K562 (cell line): Measurements from ENCODE around the gene UBXN11. TPM values are rescaled to one million over a fixed set of nuclear protein-coding genes. Genes with fewer than 3 reads are reported as not detected.

Source experiments
- BCL6 ChIP-seq: fragments of 250-450 bp; sonication (Bioruptor Pico); IDR thresholded peaks from 2 replicates; pipeline ENCODE4 v1.4.0; 2020
- BHLHE40 ChIP-seq: IDR thresholded peaks from 2 replicates; pipeline ENCODE4 v1.6.1; 2011; ENCODE audit warnings: low read length, improper control_type of control experiment
- ETV1 ChIP-seq: fragments of 450-650 bp; conservative IDR thresholded peaks from 2 replicates; pipeline ENCODE4 v1.6.1; 2016; ENCODE audit warnings: missing genetic modification characterization, control low read depth, low read depth, missing compliant biosample characterization
- EWSR1 ChIP-seq: fragments of 450-650 bp; IDR thresholded peaks from 2 replicates; pipeline ENCODE4 v1.6.1; 2018; ENCODE audit warnings: borderline replicate concordance, mild to moderate bottlenecking, low read depth, moderate library complexity; ENCODE audit not compliant: partially characterized antibody
- GABPB1 ChIP-seq: sonication (generic); formaldehyde crosslinking; IDR thresholded peaks from 2 replicates; pipeline ENCODE4 v1.8.0; 2022; ENCODE audit warnings: mild to moderate bottlenecking, missing genetic modification reagents
- HLTF ChIP-seq: fragments of 450-650 bp; IDR thresholded peaks from 2 replicates; pipeline ENCODE4 v1.6.1; 2016
- NR2C1 ChIP-seq, 2 experiments: fragments of 450-650 bp; IDR thresholded peaks; 2 replicates each; pipeline ENCODE4 v1.6.1; 2017; ENCODE audit warnings: mild to moderate bottlenecking in 2 of 2, antibody characterized with exemption in 1 of 2, inconsistent platforms in 1 of 2, missing compliant biosample characterization in 1 of 2, missing genetic modification characterization in 1 of 2
- POLR2B ChIP-seq: fragments of 450-650 bp; IDR thresholded peaks from 2 replicates; pipeline ENCODE4 v1.6.1; 2018; ENCODE audit warnings: low read depth; ENCODE audit not compliant: partially characterized antibody
- TAF9B ChIP-seq: fragments of 450-650 bp; IDR thresholded peaks from 2 replicates; pipeline ENCODE4 v1.6.1; 2018; ENCODE audit warnings: mild to moderate bottlenecking; ENCODE audit not compliant: partially characterized antibody
- TBP ChIP-seq: optimal IDR thresholded peaks from 2 replicates; pipeline ENCODE3; 2011; ENCODE audit warnings: low read depth, low read length, improper control_type of control experiment
- ZNF146 ChIP-seq: IDR thresholded peaks from one replicate; pipeline ENCODE4 v1.6.1; 2018; ENCODE audit warnings: missing compliant biosample characterization; ENCODE audit not compliant: unreplicated experiment
- polyA plus RNA-seq, 8 experiments: library from polyadenylated mRNA; depleted of rRNA in 4 of 8; stranded (reverse) in 5 of 8; unstranded in 3 of 8; fragments of >200 nt; fragmentation: Nextera tagmentation in 2 of 8; fragmentation: Illumina TruSeq in 1 of 8; extraction: Ambion mirVana in 2 of 8; extraction: Trizol in 1 of 8; gene quantifications; 2 replicates each; pipeline versions ENCODE4 v1.2.1 to v1.2.3, GENCODE V29; 2011 to 2014; ENCODE audit warnings: inconsistent platforms in 1 of 8, missing spikeins in 1 of 8
- total RNA-seq, 7 experiments: library from RNA; depleted of rRNA in 6 of 7; stranded (reverse); fragments of >200 nt in 6 of 7; fragmentation: Illumina TruSeq in 2 of 7; extraction: Trizol in 2 of 7; gene quantifications; 2 replicates each; pipeline versions ENCODE4 v1.2.1 to v1.2.3, GENCODE V29; 2011 to 2021; ENCODE audit warnings: low replicate concordance in 1 of 7
- TF ChIP-seq, protein P1 (sequence below): fragments of 150-350 bp; conservative IDR thresholded peaks from 2 replicates; pipeline ENCODE4 v1.6.1; 2014; ENCODE audit warnings: low read length
- TF ChIP-seq, protein P2 (sequence below): fragments of 450-650 bp; IDR thresholded peaks from 2 replicates; pipeline ENCODE4 v1.6.1; 2016; ENCODE audit warnings: mild to moderate bottlenecking
- TF ChIP-seq, protein P3 (sequence below): fragments of 250-450 bp; sonication (Bioruptor Pico); IDR thresholded peaks from 2 replicates; pipeline ENCODE4 v1.4.0; 2020; ENCODE audit warnings: mild to moderate bottlenecking, moderate library complexity
- TF ChIP-seq, protein P4 (sequence below): sonication (generic); formaldehyde crosslinking; IDR thresholded peaks from 2 replicates; pipeline ENCODE4 v1.8.0; 2022; ENCODE audit warnings: mild to moderate bottlenecking, missing genetic modification reagents
- TF ChIP-seq, protein P5 (sequence below): fragments of 250-450 bp; sonication (Bioruptor Pico); IDR thresholded peaks from 2 replicates; pipeline ENCODE4 v1.5.0; 2021; ENCODE audit warnings: mild to moderate bottlenecking, moderate library complexity

UBXN11 gene
- total and polyA plus RNA-seq, 9 of the 15 experiments (the other 6 are each of a cell fraction or from before 2014, with no cell fraction given): 0.48 to 34.3 (median 11.3) TPM

DNA sequence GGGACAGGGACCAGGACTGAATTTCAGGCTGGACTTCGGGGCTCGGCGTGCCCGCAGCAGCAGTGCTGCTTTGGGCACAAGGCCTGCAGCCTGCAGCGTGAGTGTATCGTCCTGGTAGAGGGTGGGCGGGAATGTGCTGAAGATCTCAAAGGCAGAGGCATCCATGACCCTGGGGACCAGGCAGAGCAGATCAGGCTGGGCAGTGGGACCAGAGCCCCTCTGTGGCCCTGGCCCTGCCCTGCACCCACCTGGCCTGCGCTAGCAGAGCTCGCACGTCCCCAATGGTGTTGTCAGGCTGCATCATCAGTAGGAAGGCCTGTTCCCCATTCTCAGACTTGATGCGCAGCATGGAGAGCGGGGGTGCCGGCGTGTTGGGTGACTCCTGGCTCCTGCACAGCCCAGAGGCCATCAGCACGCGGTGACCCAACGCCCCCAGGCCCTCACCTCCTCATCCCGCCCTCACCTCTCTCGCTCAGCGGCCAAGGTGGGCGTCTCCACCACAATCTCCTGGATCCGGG lies 24.0 kb downstream of the UBXN11 start (continued):
- TF ChIP-seq, protein P1, sequence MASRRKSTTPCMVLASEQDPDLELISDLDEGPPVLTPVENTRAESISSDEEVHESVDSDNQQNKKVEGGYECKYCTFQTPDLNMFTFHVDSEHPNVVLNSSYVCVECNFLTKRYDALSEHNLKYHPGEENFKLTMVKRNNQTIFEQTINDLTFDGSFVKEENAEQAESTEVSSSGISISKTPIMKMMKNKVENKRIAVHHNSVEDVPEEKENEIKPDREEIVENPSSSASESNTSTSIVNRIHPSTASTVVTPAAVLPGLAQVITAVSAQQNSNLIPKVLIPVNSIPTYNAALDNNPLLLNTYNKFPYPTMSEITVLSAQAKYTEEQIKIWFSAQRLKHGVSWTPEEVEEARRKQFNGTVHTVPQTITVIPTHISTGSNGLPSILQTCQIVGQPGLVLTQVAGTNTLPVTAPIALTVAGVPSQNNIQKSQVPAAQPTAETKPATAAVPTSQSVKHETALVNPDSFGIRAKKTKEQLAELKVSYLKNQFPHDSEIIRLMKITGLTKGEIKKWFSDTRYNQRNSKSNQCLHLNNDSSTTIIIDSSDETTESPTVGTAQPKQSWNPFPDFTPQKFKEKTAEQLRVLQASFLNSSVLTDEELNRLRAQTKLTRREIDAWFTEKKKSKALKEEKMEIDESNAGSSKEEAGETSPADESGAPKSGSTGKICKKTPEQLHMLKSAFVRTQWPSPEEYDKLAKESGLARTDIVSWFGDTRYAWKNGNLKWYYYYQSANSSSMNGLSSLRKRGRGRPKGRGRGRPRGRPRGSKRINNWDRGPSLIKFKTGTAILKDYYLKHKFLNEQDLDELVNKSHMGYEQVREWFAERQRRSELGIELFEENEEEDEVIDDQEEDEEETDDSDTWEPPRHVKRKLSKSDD: no peak
- TF ChIP-seq GABPB1 (no peak), POLR2B (no peak), TAF9B (no peak), BHLHE40 (no peak), HLTF (no peak), BCL6 (CRISPR knock-in tag) (no peak), ETV1 (tag) (no peak), EWSR1 (no peak), ZNF146 (CRISPR knock-in tag) (no peak), TBP (no peak), NR2C1 (IDR thresholded peaks at IDR 0.05) (no peak), NR2C1 (tag; IDR thresholded peaks at IDR 0.05) (no peak)
- TF ChIP-seq, protein P2, sequence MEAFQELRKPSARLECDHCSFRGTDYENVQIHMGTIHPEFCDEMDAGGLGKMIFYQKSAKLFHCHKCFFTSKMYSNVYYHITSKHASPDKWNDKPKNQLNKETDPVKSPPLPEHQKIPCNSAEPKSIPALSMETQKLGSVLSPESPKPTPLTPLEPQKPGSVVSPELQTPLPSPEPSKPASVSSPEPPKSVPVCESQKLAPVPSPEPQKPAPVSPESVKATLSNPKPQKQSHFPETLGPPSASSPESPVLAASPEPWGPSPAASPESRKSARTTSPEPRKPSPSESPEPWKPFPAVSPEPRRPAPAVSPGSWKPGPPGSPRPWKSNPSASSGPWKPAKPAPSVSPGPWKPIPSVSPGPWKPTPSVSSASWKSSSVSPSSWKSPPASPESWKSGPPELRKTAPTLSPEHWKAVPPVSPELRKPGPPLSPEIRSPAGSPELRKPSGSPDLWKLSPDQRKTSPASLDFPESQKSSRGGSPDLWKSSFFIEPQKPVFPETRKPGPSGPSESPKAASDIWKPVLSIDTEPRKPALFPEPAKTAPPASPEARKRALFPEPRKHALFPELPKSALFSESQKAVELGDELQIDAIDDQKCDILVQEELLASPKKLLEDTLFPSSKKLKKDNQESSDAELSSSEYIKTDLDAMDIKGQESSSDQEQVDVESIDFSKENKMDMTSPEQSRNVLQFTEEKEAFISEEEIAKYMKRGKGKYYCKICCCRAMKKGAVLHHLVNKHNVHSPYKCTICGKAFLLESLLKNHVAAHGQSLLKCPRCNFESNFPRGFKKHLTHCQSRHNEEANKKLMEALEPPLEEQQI: no peak
- TF ChIP-seq, protein P3, sequence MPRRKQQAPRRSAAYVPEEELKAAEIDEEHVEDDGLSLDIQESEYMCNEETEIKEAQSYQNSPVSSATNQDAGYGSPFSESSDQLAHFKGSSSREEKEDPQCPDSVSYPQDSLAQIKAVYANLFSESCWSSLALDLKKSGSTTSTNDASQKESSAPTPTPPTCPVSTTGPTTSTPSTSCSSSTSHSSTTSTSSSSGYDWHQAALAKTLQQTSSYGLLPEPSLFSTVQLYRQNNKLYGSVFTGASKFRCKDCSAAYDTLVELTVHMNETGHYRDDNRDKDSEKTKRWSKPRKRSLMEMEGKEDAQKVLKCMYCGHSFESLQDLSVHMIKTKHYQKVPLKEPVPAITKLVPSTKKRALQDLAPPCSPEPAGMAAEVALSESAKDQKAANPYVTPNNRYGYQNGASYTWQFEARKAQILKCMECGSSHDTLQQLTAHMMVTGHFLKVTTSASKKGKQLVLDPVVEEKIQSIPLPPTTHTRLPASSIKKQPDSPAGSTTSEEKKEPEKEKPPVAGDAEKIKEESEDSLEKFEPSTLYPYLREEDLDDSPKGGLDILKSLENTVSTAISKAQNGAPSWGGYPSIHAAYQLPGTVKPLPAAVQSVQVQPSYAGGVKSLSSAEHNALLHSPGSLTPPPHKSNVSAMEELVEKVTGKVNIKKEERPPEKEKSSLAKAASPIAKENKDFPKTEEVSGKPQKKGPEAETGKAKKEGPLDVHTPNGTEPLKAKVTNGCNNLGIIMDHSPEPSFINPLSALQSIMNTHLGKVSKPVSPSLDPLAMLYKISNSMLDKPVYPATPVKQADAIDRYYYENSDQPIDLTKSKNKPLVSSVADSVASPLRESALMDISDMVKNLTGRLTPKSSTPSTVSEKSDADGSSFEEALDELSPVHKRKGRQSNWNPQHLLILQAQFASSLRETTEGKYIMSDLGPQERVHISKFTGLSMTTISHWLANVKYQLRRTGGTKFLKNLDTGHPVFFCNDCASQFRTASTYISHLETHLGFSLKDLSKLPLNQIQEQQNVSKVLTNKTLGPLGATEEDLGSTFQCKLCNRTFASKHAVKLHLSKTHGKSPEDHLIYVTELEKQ (CRISPR knock-in tag): no peak
- TF ChIP-seq, protein P4, sequence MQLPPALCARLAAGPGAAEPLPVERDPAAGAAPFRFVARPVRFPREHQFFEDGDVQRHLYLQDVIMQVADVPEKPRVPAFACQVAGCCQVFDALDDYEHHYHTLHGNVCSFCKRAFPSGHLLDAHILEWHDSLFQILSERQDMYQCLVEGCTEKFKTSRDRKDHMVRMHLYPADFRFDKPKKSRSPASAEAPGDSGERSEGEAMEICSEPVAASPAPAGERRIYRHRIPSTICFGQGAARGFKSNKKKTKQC: no peak
- TF ChIP-seq, protein P5, sequence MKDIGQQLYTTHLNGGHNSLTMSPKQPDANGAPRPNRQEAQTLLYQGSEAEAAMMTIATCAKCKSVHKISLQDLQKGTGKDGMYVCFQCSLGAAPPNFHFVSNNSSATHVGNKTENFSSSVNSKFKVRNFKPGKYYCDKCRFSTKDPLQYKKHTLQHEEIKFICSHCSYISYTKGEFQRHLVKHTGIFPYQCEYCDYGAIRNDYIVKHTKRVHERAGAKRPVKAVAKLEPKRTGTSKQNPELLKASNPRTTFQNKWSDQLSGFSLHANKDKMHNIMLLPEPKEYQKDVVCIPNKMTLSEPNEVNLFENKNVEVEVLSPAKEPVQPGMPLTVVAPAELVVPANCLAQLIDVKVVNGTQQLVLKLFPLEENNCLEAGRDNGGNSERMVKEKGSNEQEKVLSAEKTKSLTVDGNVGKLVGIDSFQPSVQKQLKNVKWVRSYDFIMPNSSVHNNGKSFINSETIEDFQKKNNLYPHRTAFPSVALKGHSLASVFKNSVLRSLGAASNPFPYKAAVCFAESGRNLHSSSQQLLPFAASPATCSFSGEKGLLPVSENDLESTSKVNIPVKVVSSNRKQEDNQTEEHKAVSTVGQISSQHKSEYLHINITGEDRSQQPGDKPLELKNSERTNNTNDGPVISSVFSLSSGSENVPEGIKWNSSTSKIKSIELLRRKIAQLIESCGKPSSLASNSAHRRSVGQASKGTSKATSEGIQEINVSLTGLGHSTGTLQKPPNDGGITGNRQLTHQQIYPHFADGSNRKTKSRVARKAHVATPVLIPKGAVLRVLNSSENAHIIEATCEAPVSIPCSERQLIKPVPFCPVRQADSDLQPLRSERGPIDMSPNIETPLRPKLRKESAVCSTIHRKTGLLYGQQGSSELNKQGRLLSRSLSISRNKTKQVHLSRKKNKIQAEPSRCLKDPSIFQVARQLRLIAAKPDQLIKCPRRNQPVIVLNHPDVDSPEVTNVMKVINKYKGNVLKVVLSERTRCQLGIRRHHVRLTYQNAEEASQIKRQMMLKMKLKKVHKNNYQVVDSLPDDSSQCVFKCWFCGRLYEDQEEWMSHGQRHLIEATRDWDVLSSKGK: no peak
